DMS53 treated with DMSO at 0.1 percent for 48 hours (cell line): Measurements from ENCODE around the gene NFE2L2.
"Not testable (repeated sequence)": the region's sequence is repeated elsewhere in the genome, so short reads cannot be mapped to it uniquely, and the experiment has no call there.

Experiments used
- DNase-seq: peaks from one replicate; lab custom pipeline; 2025; ENCODE audit not compliant: unreplicated experiment; lab: John Stamatoyannopoulos, UW

The NFE2L2 gene

GRCh38 chr2:177281400-177282180 lies 17.1 kb upstream of the NFE2L2 start:
- no peak for DNase-seq

DNA sequence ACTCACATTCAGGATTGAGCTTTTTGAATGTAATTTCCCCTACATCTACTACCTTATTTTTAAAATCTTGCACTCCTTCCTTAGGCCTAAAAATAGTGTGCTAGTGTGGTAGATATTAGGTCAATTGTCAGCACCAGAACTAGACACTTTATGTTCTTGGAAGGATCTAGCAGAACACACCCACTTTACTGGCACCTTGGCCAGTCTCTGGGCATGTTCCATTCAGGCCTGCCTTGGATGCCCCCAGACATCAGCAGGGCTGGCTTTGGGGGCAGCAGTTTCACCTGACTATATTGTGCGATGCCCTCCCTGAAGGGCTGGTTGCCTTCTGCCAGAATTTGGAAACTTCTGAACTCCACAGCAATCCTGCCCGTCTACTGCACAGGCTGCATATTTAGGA lies 15.3 kb upstream of the NFE2L2 start:
- no peak for DNase-seq

DNA sequence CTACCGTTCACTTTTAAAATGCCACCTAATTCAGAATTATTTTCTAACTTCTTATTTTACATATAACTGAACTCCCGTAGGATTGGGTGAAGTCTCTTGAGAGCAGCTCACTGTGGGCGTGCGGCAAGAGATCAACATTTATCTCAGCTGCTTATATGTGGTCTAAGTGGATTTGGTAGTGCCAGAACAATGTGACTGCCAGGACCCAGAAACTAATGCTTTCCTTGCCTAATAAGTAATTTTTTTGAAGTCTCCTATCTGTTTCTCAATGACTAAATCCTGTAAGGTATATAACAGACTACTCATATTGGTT lies 11.2 kb upstream of the NFE2L2 start:
- no peak for DNase-seq

GRCh38 chr2:177275040-177275742 lies 10.7 kb upstream of the NFE2L2 start:
- DNase-seq, result no peak

DNA sequence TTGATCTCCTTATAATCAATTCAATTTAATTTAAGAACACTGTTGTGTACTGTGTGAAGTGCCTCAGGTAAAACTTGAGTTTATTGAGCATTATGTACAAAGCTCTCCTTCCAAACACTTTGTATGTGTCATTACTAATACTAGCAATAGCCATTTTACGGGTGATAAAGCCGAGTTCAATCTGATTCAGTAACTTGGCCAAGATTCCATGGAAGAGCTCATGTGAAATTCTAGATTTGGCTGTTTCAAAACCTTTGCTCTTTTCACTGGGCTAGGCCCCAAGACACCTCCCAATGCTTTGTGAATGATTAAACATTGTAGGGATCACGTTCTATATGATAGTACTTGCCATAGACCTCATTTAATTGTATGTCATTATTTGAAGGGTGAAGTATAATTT lies 8.9 kb upstream of the NFE2L2 start:
- DNase-seq, result no peak

- no peak for DNase-seq
Measured at GRCh38 chr2:177272765-177273164, 8.2 kb upstream of the NFE2L2 start.

GRCh38 chr2:177271981-177272666 lies 7.6 kb upstream of the NFE2L2 start:
- no peak for DNase-seq

DNA sequence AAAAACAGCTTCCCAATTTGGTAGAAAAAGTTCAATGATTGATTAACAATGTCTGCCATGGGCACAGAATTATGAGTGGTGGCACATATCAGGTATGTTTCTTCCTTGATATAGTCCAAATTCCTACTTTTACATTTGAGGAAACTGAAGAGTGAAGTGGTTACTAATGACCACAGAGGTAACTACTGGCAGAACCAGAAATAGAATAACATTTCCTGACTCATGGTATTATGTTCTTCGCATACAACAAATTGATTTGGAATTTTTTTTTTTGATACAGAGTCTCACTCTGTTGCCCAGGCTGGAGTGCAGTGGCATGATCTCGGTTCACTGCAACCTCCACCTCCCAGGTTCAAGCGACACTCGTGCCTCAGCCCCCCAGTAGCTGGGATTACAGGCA lies 6.0 kb upstream of the NFE2L2 start:
- no peak for DNase-seq

GRCh38 chr2:177268901-177269300 lies 4.4 kb upstream of the NFE2L2 start:
- no peak for DNase-seq

DNA sequence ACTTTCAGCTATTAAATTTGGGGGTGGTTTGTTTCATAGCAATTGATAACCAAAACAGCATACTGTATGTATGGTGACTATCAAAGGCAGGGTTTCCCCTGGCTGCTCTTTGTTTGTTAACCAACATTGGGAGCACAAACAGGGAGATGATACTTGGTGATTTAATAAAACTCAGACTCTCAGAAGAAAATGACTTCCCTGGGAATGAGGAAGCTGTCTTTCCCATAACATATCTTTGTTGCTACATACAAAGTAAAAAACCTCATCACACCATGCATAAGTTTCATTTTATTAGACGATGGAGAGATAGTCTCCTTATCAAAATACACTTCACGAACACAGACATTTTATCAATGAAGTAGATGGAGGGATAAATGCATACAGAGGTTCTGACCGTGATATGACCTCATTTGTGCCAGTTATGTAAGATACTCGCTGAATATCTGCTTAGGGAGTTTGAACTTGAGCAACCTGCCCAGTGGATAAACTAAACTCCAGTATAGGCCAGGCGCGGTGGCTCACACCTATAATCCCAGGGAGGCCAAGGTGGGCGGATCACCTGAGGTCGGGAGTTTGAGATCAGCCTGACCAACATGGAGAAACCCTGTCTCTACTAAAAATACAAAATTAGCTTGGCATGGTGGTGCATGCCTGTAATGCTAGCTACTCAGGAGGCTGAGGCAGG lies 3.8 kb upstream of the NFE2L2 start:
- no peak for DNase-seq

DNA sequence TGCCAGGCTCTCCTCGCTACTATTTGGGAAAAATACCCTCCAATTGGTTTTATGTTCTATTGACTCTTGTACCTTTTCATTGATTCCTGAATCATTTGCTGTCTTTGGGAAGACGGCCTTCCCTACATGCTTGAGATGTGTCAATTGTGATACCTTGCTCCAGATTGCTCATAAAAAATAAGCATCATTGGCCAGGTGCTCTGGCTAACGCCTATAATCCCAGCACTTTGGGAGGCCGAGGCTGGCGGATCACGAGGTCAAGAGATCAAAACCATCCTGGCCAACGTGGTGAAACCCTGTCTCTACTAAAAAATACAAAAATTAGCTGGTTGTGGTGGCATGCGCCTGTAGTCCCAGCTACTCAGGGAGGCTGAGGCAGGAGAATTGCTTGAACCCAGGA lies 2.4 kb upstream of the NFE2L2 start:
- not testable (repeated sequence) for DNase-seq

DNA sequence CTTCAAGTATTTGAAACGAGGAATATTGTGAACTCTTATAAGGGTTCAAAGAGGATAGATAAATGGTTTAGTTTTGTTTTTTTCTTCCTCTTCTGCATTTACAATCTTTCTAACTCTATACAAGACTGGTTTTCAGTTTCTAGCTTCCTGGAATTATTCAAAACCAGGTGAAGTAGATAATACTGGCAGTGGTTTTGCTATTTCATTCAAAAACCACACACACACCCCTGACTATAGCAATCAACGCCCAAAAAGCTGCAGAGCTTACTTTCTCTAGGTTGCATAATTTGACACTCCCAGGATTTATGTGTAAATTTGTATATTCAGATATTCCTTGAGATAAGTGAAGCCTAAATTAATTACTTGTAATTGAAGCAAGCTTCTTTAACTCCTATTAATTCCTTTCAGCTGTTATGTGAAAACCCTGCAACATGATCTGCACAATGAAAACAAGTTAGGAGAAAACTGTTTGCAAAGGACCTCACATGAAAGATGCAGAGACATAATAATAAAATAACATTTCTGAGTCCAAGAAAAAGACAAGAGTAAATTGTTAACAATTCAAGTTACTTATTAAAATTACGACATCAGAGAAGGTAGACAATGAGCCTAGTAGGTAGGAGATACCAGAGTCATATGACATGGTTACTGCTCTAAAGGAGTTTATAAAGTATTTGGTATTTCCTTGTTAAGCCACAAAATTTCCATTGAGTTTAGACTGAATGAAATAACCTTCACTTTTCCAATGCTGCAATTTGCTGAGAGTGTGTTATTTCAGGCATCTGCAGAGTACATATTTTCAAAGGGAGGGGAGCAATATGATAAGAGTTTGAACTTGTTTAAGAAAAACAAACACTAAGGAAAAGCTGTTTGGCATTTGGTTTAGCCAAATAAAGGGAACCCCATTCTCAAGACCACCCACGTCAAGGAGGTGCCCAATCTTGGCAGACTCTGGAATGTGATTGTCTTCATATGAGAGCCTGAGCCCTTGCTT lies 1.6 kb upstream of the NFE2L2 start:
- no peak for DNase-seq

DNA sequence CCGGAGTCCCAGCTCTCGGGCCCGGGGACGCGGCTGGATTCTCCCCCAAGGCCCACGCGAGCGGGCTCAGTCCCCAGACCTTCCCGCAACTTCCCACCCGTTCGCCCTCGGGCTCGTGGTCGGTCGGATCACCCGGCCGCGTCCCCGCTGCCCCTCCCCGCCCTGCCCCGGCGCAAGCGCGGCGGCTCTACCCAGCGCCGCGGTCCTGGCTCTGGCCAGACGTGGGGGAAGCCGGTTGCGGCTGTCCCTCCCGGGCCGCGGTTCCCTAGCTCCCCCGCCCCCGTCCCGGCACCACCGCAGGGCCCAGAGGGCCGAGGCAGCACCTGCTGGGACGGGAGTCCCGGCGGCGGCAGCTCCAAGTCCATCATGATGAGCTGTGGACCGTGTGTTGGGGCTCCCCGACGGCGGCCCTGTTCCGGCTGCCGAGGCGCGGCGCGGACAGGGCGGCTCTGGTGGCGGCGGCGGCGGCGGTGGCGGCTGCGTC lies 276 bp downstream of the NFE2L2 start:
- peak; percentile 35 for DNase-seq

DNA sequence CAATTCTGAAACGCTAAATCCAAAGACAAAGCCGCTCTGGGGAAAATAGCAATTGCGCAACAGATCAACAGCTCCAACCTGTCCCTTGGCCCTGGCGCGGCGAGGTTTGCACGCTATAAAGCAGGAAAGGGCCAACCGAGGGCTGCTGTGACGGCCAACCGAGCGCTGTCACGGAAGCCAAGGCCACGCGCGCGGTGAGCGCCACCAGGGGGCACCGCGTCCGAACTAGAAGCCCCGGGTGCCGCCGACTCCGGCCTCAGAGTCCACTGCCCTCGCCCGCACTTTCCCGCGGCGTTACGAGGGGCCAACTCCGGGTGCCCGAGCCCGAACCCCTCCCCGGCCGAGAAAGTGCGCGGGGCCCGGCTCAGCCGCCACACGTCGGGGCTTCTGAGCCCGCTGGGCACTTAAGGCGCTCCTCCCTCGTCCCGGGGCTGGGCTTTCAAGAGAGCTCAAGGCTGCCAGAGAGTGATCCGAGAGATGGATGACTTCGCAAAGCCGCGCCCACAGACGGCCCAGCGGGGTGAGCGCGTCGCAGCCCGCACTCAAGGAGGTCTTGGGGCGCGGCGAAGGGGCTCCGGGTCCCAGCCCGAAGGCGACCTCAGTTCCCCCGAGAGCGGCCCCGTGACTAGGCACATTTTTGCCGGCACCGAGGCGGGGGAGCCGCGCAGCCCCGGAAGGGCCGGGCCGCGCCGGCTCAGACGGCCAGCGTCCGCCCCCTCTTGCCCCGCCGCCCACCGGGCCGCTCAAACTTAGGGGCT lies 897 bp downstream of the NFE2L2 start:
- DNase-seq, result peak; percentile 97

DNA sequence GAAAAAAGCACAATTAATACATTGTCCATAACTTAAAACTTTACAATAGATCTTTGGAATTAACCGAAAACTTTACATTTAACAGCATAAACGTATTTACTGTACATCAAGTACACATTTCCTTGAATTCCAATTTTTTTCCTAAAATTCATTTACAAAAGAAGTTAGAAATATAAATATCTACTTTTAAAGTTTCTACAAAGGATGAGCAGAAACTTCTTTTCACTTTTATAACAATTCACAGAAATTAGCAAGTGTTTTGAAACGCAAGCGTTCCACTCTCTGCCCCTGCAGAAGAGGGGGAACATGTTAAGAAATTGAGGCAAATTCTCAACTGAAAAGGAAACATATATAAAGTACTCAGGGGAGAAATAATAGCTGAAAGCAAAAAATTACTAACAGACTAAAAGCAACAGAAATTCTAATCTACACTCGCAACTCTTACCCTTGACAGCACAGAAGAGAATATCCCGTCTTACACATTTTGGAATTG lies 1.5 kb downstream of the NFE2L2 start:
- no peak for DNase-seq

- no peak for DNase-seq
Measured at GRCh38 chr2:177262092-177262491, 2.4 kb downstream of the NFE2L2 start.

GRCh38 chr2:177261116-177262060 lies 3.1 kb downstream of the NFE2L2 start:
- no peak for DNase-seq

GRCh38 chr2:177260379-177260778 lies 4.1 kb downstream of the NFE2L2 start:
- DNase-seq, result no peak
